ENCODE data around the gene ATP5PB. TPM values are rescaled to one million over a fixed set of nuclear protein-coding genes. Genes with fewer than 3 reads are reported as not detected.

Gene ATP5PB
- total and polyA plus RNA-seq, 8 donors = 21.6 to 373 (median 200) TPM

- Histone ChIP-seq H3K4me3 (no peak overlapping the region), H3K27me3 (no peaks in the 10 kb centered on the region), H3K27ac (no peak overlapping the region), H3K36me3 (peaks cover 0 to 16% (median 5%) of the 10 kb centered on the region in 4 donors), H3K9me3 (no peaks in the 10 kb centered on the region), H3K4me1 (peaks cover 0 to 39% (median 8%) of the 10 kb centered on the region in 4 donors)
- intact Hi-C loops (cut with DNase I; ENCODE audit: low total_unique reads) = loop anchor here (10.0 kb wide), 1 partner anchor 263 kb away; no protein-coding TSS in a partner anchor
- TF ChIP-seq CTCF (IDR thresholded peaks at IDR 0.05) = peak in 5 of 7 experiments; percentile 51 to 74 (median 64)
- no peak for TF ChIP-seq EP300 (IDR thresholded peaks at IDR 0.05)
- TF ChIP-seq POLR2AphosphoS5 (IDR thresholded peaks at IDR 0.05) = peak in 1 of 3 donors; percentile 60
- no peak for TF ChIP-seq POLR2A (IDR thresholded peaks at IDR 0.05)
- DNase-seq = peak; percentile 77 to 94
- 33 to 39% (median 38%) methylated on average over 8 of the region's 8 CpGs for WGBS, 5 donors
Measured at GRCh38 chr1:111481387-111482221, 32.3 kb downstream of the ATP5PB start.

GRCh38 chr1:111483166-111483565 is 33.9 kb downstream of the ATP5PB start:
- H3K27me3 ChIP-seq = no peaks in the 10 kb centered on the region
- H3K9me3 ChIP-seq = no peaks in the 10 kb centered on the region
- H3K27ac ChIP-seq = no peak overlapping the region
- intact Hi-C loops (cut with DNase I; ENCODE audit: low total_unique reads) = loop anchor here (10.0 kb wide), 1 partner anchor 262 kb away; no protein-coding TSS in a partner anchor
- H3K36me3 ChIP-seq = peaks cover 0 to 4% (median 2%) of the 10 kb centered on the region in 4 donors
- no peak overlapping the region for H3K4me3 ChIP-seq
- TF ChIP-seq POLR2A (IDR thresholded peaks at IDR 0.05) = no peak
- TF ChIP-seq CTCF (IDR thresholded peaks at IDR 0.05) = no peak
- TF ChIP-seq POLR2AphosphoS5 (IDR thresholded peaks at IDR 0.05) = no peak
- TF ChIP-seq EP300 (IDR thresholded peaks at IDR 0.05) = no peak
- H3K4me1 ChIP-seq = peaks cover 0 to 25% (median 5%) of the 10 kb centered on the region in 4 donors
- no peak for DNase-seq
- 42 to 75% (median 54%) methylated on average over 3 of the region's 3 CpGs for WGBS, 5 donors

GRCh38 chr1:111483876-111484275 is 34.6 kb downstream of the ATP5PB start:
- no peak overlapping the region for H3K4me3 ChIP-seq
- WGBS, 5 donors = 59 to 100% (median 79%) methylated on average over 1 to 2 of the region's 2 CpGs
- intact Hi-C loops (cut with DNase I; ENCODE audit: low total_unique reads) = loop anchor here (10.0 kb wide), 1 partner anchor 261 kb away; no protein-coding TSS in a partner anchor
- H3K9me3 ChIP-seq = no peaks in the 10 kb centered on the region
- H3K27ac ChIP-seq = no peak overlapping the region
- TF ChIP-seq EP300 (IDR thresholded peaks at IDR 0.05) (no peak), POLR2A (IDR thresholded peaks at IDR 0.05) (no peak), POLR2AphosphoS5 (IDR thresholded peaks at IDR 0.05) (no peak), CTCF (IDR thresholded peaks at IDR 0.05) (no peak)
- H3K4me1 ChIP-seq = peaks cover 0 to 24% (median 5%) of the 10 kb centered on the region in 4 donors
- H3K36me3 ChIP-seq = no peaks in the 10 kb centered on the region
- no peaks in the 10 kb centered on the region for H3K27me3 ChIP-seq
- DNase-seq = no peak

GRCh38 chr1:111484391-111485026 is 35.2 kb downstream of the ATP5PB start:
- Histone ChIP-seq H3K4me3 (no peak overlapping the region), H3K9me3 (no peaks in the 10 kb centered on the region), H3K36me3 (no peaks in the 10 kb centered on the region), H3K4me1 (peaks cover 0 to 24% (median 5%) of the 10 kb centered on the region in 4 donors), H3K27me3 (no peaks in the 10 kb centered on the region), H3K27ac (no peak overlapping the region)
- intact Hi-C loops (cut with DNase I; ENCODE audit: low total_unique reads) = loop anchor here (10.0 kb wide), 1 partner anchor 260 kb away; no protein-coding TSS in a partner anchor
- TF ChIP-seq EP300 (IDR thresholded peaks at IDR 0.05) (no peak), POLR2AphosphoS5 (IDR thresholded peaks at IDR 0.05) (no peak), CTCF (IDR thresholded peaks at IDR 0.05) (no peak), POLR2A (IDR thresholded peaks at IDR 0.05) (no peak)
- no peak for DNase-seq

Data from stomach (tissue), 9 donors.